ENCODE data around the gene CS. TPM values are rescaled to one million over a fixed set of nuclear protein-coding genes. Genes with fewer than 3 reads are reported as not detected.
"Not testable (repeated sequence)": the region's sequence is repeated elsewhere in the genome, so short reads cannot be mapped to it uniquely, and the experiment has no call there.

Gene CS
- total RNA-seq, 2 donors from 2014 or later = 134 to 167 TPM

GRCh38 chr12:56274299-56274698 is 25.8 kb downstream of the CS start:
- H3K27ac ChIP-seq (ENCODE audit: low read depth, low read length) = no peak overlapping the region
- 100% methylated on average over 1 of the region's 2 CpGs; no CpG with 5 or more reads in 1 of the 2 experiments for WGBS, 2 experiments (ENCODE audit: insufficient coverage in 1 of 2, insufficient read length in 1 of 2)
- no peaks in the 10 kb centered on the region for H3K9me3 ChIP-seq (ENCODE audit: control insufficient read depth, low read length)
- no peak overlapping the region for H3K4me3 ChIP-seq (ENCODE audit: low read length)
- H3K27me3 Mint-ChIP-seq (ENCODE audit: insufficient read depth) = no peaks in the 10 kb centered on the region
- no peak for DNase-seq
- H3K36me3 Mint-ChIP-seq (ENCODE audit: low read depth) = peaks cover 62% of the 10 kb centered on the region
- H3K27me3 ChIP-seq (ENCODE audit: control insufficient read depth, insufficient read depth, low read length, poor library complexity, severe bottlenecking) = no peaks in the 10 kb centered on the region
- H3K4me3 Mint-ChIP-seq = no peak overlapping the region
- no peaks in the 10 kb centered on the region for H3K9me3 Mint-ChIP-seq
- H3K4me1 Mint-ChIP-seq = peaks cover 3% of the 10 kb centered on the region
- TF ChIP-seq CTCF (conservative IDR thresholded peaks at IDR 0.05) = no peak
- peaks cover 73% of the 10 kb centered on the region for H3K36me3 ChIP-seq (ENCODE audit: control insufficient read depth, insufficient read depth, low read length)
- no peaks in the 10 kb centered on the region for H3K4me1 ChIP-seq (ENCODE audit: control insufficient read depth, insufficient read depth, low read length)
- no peak overlapping the region for H3K27ac Mint-ChIP-seq
- no peak overlapping the region for H3K9ac ChIP-seq (ENCODE audit: extremely low read depth, low read length, poor library complexity, severe bottlenecking)

DNA sequence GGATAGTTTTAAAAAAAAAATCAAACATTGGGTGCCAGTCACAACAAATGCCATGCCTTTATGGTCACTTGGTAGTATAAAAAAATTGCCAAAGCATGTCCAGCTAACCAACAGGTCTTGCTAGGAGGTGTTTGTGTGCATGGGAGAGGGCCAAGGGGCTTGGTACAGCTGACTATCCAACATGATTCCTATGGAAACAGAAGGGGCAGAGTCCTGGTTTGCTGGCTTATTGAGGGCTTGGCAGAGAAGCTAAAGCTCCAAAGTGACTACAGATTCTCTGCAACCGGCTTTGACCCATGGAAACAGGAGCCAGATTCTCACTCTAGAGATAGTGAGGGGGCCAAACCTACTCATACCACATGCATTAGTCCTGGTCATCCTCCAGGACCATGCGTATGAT is 27.7 kb downstream of the CS start:
- not testable (repeated sequence) for H3K9me3 Mint-ChIP-seq; H3K9me3 ChIP-seq (ENCODE audit: control insufficient read depth, low read length); H3K4me3 Mint-ChIP-seq; H3K27ac ChIP-seq (ENCODE audit: low read depth, low read length); H3K27me3 Mint-ChIP-seq (ENCODE audit: insufficient read depth); H3K4me1 Mint-ChIP-seq; H3K27ac Mint-ChIP-seq; H3K9ac ChIP-seq (ENCODE audit: extremely low read depth, low read length, poor library complexity, severe bottlenecking); H3K4me1 ChIP-seq (ENCODE audit: control insufficient read depth, insufficient read depth, low read length); H3K4me3 ChIP-seq (ENCODE audit: low read length); DNase-seq; H3K27me3 ChIP-seq (ENCODE audit: control insufficient read depth, insufficient read depth, low read length, poor library complexity, severe bottlenecking)
- H3K36me3 Mint-ChIP-seq (ENCODE audit: low read depth) = peaks cover 57% of the 10 kb centered on the region
- 100% methylated on average over 1 of the region's 2 CpGs for WGBS, 2 experiments (ENCODE audit: insufficient coverage in 1 of 2, insufficient read length in 1 of 2)
- H3K36me3 ChIP-seq (ENCODE audit: control insufficient read depth, insufficient read depth, low read length) = peaks cover 66% of the 10 kb centered on the region

DNA sequence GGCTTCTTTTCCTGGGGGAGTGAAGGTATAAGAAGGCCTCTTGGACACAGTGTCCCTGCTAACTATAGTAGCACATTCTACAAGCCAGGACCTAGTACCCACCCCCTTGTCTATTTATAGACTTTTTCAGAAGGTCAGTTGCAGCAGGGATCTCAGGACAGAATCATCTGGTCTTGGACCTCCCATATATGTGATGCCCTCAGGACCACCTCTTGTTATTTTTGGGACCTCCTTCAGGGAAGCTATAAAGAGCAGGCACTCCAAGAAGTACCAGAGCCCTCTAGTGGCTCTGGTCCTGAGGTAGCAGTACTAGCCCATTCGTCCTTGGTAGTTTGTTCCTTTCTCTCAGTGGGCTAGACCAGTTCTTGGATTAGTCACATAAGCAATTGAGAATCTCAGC is 29.1 kb downstream of the CS start:
- no peaks in the 10 kb centered on the region for H3K9me3 ChIP-seq (ENCODE audit: control insufficient read depth, low read length)
- 54% methylated on average over 1 of the region's 1 CpG; no CpG with 5 or more reads in 1 of the 2 experiments for WGBS, 2 experiments (ENCODE audit: insufficient coverage in 1 of 2, insufficient read length in 1 of 2)
- no peak overlapping the region for H3K9ac ChIP-seq (ENCODE audit: extremely low read depth, low read length, poor library complexity, severe bottlenecking)
- H3K4me1 ChIP-seq (ENCODE audit: control insufficient read depth, insufficient read depth, low read length) = peaks cover 5% of the 10 kb centered on the region
- no peaks in the 10 kb centered on the region for H3K27me3 ChIP-seq (ENCODE audit: control insufficient read depth, insufficient read depth, low read length, poor library complexity, severe bottlenecking)
- peaks cover 53% of the 10 kb centered on the region for H3K36me3 Mint-ChIP-seq (ENCODE audit: low read depth)
- DNase-seq = peak; percentile 68
- H3K4me1 Mint-ChIP-seq = peaks cover 12% of the 10 kb centered on the region
- no peaks in the 10 kb centered on the region for H3K9me3 Mint-ChIP-seq
- H3K27ac ChIP-seq (ENCODE audit: low read depth, low read length) = no peak overlapping the region
- no peak overlapping the region for H3K4me3 Mint-ChIP-seq
- no peaks in the 10 kb centered on the region for H3K27me3 Mint-ChIP-seq (ENCODE audit: insufficient read depth)
- TF ChIP-seq CTCF (conservative IDR thresholded peaks at IDR 0.05) = peak; percentile 76
- peaks cover 59% of the 10 kb centered on the region for H3K36me3 ChIP-seq (ENCODE audit: control insufficient read depth, insufficient read depth, low read length)
- no peak overlapping the region for H3K27ac Mint-ChIP-seq
- H3K4me3 ChIP-seq (ENCODE audit: low read length) = no peak overlapping the region

DNA sequence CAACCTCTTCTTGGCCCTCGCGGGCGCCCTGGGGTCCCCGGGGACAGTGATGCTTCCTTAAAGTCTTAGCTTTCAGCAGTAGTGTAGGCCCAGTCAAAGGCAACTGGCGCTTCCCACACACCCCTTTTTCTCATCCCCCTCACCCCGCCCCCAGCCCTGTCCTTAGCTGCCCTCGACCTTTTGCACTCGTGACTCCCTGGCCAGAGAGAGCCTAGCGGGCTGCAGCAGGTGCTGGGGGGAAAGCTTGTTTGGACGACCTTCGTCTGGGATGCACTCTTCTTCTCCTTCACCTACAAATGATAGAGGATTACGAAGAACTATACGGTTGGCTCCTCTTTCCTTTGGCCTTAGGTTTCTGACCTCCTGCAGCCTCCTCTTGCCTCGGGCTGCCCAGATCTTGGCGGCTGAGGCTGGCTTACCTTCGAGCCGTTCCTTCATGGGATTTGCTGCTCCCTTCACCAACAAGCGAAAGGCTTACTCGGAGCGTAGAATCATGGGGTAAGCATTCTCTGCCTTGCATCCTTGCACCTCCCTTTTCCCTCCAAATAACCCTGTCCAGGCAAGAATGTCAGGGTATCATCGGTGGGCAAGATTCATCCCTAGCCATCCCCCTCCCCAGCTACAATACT is 32.6 kb downstream of the CS start:
- H3K36me3 ChIP-seq (ENCODE audit: control insufficient read depth, insufficient read depth, low read length) = peaks cover 31% of the 10 kb centered on the region
- no peak for DNase-seq
- H3K4me1 ChIP-seq (ENCODE audit: control insufficient read depth, insufficient read depth, low read length) = peaks cover 5% of the 10 kb centered on the region
- H3K27ac ChIP-seq (ENCODE audit: low read depth, low read length) = peak overlapping the region; percentile 91
- no peaks in the 10 kb centered on the region for H3K27me3 ChIP-seq (ENCODE audit: control insufficient read depth, insufficient read depth, low read length, poor library complexity, severe bottlenecking)
- Mint-ChIP-seq H3K27me3 (ENCODE audit: insufficient read depth) (no peaks in the 10 kb centered on the region), H3K9me3 (no peaks in the 10 kb centered on the region), H3K4me1 (peaks cover 12% of the 10 kb centered on the region), H3K27ac (no peak overlapping the region), H3K36me3 (ENCODE audit: low read depth) (peaks cover 24% of the 10 kb centered on the region), H3K4me3 (peak overlapping the region; percentile 73)
- peak overlapping the region; percentile 72 for H3K9ac ChIP-seq (ENCODE audit: extremely low read depth, low read length, poor library complexity, severe bottlenecking)
- 37 to 38% methylated on average over 17 to 21 of the region's 21 CpGs for WGBS, 2 experiments (ENCODE audit: insufficient coverage in 1 of 2, insufficient read length in 1 of 2)
- peak overlapping the region; percentile 87 for H3K4me3 ChIP-seq (ENCODE audit: low read length)
- H3K9me3 ChIP-seq (ENCODE audit: control insufficient read depth, low read length) = no peaks in the 10 kb centered on the region
- TF ChIP-seq CTCF (conservative IDR thresholded peaks at IDR 0.05) = no peak
